GM13977 (cell line): ENCODE results near the gene GABRB1.

Experiments
- DNase-seq: peaks from one replicate; pipeline ENCODE4 v3.0.0; 2012; ENCODE audit warnings: low spot score
- in situ Hi-C: fragments of 300-500 bp; cut with MboI; formaldehyde crosslinking; loops from one replicate; pipeline ENCODE4 v1.12.0; 2022; ENCODE audit warnings: low sequenced_read_pairs, low pct_unique_long_range_greater_than_20kb, mixed read lengths, inconsistent platforms; ENCODE audit not compliant: unreplicated experiment
- TF ChIP-seq, protein P1 (sequence below): IDR thresholded peaks from 2 replicates; pipeline ENCODE4 v1.5.1; 2012; ENCODE audit warnings: mild to moderate bottlenecking, control low read depth; ENCODE audit not compliant: insufficient read depth; ENCODE audit errors: extremely low read depth, missing control alignments

The GABRB1 gene

DNA sequence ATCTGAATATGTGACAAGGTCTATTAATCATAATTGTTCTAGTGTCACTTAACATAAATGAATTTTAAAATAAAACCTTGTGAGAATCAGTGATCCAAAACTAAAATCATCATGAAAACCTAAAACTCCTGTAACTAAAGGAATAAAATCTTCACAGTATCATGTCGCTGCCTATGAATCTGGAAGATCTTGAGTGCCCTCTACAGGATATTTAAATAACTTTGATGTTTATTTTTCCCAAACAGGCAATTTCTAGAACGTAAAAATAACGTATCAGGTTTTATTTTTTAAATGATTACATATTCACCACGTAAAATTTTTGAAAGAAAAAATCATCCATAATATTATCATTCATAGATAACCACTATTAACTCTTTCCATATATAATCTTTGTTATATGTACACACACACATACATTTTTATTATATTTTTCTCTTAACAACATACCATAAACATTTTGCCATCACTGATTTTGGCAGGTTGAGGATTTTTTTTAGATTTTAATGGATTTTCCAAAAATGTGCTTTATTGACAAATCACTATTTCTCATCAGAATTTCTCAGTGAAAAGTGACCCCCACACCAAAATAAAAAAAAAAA is 352.6 kb downstream of the GABRB1 start:
- in situ Hi-C loops, result loop anchor here (25.0 kb wide), 2 partner anchors 272 to 447 kb away; no protein-coding TSS in a partner anchor
- TF ChIP-seq, protein P1, sequence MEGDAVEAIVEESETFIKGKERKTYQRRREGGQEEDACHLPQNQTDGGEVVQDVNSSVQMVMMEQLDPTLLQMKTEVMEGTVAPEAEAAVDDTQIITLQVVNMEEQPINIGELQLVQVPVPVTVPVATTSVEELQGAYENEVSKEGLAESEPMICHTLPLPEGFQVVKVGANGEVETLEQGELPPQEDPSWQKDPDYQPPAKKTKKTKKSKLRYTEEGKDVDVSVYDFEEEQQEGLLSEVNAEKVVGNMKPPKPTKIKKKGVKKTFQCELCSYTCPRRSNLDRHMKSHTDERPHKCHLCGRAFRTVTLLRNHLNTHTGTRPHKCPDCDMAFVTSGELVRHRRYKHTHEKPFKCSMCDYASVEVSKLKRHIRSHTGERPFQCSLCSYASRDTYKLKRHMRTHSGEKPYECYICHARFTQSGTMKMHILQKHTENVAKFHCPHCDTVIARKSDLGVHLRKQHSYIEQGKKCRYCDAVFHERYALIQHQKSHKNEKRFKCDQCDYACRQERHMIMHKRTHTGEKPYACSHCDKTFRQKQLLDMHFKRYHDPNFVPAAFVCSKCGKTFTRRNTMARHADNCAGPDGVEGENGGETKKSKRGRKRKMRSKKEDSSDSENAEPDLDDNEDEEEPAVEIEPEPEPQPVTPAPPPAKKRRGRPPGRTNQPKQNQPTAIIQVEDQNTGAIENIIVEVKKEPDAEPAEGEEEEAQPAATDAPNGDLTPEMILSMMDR, result peak; percentile 52
- peak; percentile 40 for DNase-seq

DNA sequence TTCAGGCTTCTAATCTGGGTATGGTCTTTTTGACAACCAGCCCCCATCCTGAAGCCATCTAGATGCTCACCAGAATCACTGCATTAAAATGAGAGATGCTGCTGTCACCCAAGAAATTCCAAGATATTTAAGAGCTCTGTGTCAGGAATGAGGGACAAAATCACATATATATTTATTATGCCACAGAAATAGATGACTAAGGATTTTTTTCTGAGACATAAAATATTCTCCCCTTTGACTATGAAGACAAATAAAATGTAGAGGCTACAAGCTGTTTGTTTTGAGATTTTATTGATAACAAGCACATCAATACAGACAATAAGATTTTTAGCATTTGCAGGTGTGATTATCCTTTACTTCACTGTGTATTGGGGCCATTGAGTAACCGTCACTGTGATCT is 354.8 kb downstream of the GABRB1 start:
- DNase-seq, result no peak
- in situ Hi-C loops, result loop anchor here (25.0 kb wide), 2 partner anchors 274 to 449 kb away; no protein-coding TSS in a partner anchor
- TF ChIP-seq, protein P1, result no peak

DNA sequence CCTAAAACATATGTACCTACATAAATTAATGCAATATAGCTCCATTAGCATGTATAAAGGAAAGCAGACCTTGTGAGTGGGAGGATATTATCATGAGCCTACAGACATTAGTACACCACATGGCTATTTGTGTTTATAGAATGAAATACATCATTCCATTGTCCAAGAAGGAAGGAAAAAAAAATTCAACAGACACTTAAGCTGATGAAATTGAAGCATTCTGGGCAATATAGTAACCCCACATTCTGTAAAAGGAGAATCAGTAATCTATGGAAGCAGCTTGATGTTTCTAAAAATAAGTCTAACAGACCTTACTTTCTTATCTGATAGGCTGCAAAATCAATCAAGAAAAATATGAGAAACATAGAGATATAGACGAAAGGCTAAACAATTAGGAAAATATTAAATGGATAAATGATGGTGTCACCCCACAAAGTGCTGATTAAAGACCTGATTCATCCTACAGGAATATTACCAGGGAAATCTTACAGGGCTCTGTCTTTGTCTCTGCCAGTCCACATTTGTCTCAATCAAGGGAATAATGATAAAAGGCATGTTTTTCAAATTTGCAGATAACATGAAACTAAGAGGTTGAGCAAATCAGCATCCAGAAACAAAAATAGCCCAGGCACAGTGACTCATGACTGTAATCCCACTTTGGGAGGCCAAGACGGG is 355.3 kb downstream of the GABRB1 start:
- TF ChIP-seq, protein P1, result no peak
- in situ Hi-C loops, result loop anchor here (25.0 kb wide), 2 partner anchors 274 to 449 kb away; no protein-coding TSS in a partner anchor
- DNase-seq, result no peak

DNA sequence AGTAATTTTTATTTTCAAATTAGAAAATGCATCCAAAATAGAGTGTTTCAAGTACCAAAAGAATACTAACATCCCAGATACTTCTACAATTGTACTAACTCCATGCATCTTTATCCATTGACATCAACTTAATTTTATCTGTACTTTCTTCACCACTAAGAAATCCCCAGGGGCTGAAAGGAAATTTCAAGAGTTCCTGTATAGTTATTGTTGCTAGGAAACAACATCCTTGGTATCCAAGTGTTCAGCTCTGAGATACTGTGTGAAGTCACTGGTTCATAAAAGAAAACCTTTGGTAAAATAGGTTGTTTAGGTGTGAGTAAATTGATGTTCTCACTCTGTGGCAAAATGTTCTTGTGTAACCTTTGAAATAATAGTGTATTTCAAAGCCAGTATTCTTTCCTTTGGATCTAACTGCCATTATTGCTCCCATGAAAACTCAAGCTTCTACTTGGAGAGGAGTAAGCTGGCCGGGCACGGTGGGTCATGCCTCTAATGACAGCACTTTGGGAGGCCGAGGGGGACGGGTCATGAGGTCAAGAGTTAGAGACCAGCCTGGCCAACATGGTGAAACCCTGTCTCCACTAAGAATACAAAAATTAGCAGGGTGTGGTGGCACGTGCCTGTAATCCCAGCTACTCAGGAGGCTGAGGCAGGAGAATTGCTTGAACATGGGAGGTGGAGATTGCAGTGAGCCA is 359.2 kb downstream of the GABRB1 start:
- DNase-seq, result no peak
- in situ Hi-C loops, result loop anchor here (25.0 kb wide), 2 partner anchors 278 to 453 kb away; no protein-coding TSS in a partner anchor
- TF ChIP-seq, protein P1, result no peak

DNA sequence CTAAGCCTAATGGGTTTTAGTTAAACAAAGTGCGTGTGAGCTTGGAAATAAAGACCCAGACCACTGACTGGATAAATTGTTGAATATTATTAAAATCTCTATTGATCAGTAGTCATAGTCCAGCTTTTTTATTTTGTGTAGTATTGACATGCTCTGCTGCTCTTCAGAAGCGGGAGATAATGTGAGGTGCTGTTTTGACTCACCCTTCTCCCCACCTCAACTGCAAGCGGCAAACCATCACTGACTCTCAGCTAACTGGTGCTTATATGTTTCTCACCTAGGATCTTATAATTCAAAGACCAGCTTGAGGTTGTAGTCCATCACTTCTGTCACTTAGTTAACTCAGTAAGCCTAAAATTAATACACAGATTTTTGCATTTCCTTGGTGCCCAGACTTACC is 359.9 kb downstream of the GABRB1 start:
- TF ChIP-seq, protein P1, result no peak
- peak; percentile 20 for DNase-seq
- in situ Hi-C loops, result loop anchor here (25.0 kb wide), 2 partner anchors 279 to 454 kb away; no protein-coding TSS in a partner anchor

DNA sequence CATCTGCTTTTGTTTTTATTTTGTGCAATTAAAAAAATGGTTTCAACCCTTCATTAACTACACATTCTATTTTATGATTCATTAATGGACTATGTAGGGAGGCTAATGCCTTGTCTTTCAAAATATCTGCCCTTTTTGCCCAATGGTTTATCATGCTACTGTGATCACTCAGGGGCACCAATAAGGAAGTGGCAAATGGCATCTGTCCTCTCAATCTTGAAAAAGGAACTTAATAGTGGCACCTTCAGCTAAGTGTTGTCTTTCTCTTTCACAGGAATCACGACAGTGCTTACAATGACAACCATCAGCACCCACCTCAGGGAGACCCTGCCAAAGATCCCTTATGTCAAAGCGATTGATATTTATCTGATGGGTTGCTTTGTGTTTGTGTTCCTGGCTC is 375.0 kb downstream of the GABRB1 start:
- TF ChIP-seq, protein P1, result no peak
- no peak for DNase-seq
- in situ Hi-C loops, result no loop called here
